GM19099 (cell line): ENCODE results near the gene SLC25A28.

Source experiments
- POLR2A ChIP-seq: IDR thresholded peaks from 3 replicates; pipeline ENCODE4 v1.6.1; 2011; ENCODE audit warnings: low read depth; ENCODE audit not compliant: insufficient read length; ENCODE audit errors: extremely low read depth

SLC25A28 gene

DNA sequence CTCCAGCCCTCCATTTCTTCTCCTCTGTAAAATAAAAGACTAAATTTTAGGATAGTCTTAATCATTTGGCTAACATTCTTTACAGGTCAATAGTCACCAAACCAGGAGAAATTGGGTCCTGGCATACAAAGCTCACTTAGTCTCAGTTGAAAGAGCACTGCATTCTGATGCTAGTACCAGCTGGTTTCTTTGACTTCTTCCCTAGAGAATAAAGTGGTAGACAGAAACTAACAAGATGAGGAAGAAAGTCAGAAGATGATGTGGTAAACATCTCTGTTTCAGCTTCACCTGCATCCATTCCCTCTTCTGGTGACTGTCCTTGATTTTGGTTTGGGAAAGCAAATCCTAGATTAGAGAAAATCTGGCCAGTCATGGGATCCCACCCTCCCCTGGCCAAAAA lies 50.3 kb downstream of the SLC25A28 start:
- TF ChIP-seq POLR2A, result no peak

DNA sequence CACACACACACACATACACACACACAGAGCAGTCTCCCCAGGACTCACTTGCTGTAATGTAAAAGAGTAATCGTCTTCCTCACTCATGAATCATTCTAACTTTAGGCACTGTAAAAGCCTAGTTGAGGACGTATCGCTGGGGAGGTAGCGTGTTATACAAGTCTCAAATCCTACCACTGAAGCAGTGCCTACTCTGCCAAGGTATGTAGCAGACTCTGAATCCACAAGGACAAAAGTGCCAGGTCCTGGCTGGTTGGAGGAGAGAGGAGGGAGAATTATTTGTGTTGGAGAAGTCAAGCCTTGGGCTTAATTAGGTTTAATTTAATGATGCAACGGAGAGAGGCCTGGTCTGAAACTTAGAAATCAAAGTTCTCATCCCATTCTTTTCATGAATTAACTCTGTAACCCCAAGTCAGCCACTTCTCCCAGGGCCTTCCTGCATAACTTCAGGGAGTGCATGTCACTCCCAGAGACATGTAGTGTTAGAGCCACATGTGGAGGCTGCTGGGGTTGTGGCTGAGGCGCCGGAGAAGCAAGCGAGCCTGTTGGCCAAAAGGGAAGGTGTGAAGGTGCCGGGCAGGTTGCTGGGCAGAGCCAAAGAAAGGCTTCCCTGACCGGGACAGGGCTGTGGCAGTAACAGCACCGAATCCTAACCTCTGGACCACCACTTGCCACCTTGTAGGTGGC lies 50.8 kb downstream of the SLC25A28 start:
- no peak for TF ChIP-seq POLR2A

DNA sequence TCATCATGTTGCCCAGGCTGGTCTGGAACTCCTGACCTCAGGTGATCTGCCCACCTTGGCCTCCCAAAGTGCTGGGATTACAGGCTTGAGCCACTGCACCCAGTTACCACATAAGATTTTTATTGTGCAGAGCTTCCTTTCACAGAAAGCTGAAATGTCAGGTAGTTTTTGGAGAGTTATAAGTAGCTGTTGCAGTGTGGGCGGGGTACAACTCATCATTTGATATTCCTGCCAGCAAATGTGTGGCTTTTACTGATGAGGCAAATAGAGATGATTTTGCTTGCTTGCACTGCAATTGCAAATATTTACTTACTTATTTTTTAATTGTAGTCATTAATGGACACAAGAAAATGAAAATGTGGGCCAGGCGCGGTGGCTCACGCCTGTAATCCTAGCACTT lies 55.1 kb downstream of the SLC25A28 start:
- TF ChIP-seq POLR2A, result no peak

GRCh38 chr10:99564361-99564760 lies 55.9 kb downstream of the SLC25A28 start:
- TF ChIP-seq POLR2A, result no peak

- TF ChIP-seq POLR2A, result no peak
Observed at GRCh38 chr10:99562631-99563030, 57.6 kb downstream of the SLC25A28 start.
